ENCODE measurements around the gene DOC2A. TPM values are rescaled to one million over a fixed set of nuclear protein-coding genes. Genes with fewer than 3 reads are reported as not detected.
A peak's percentile ranks its signal among the peaks of the same experiment; 100 is the strongest.

DOC2A gene
- total and polyA plus RNA-seq, 2 donors (not counting 3 experiments of a cell fraction or from before 2014, with no cell fraction given) = 0.60 to 0.63 TPM

DNA sequence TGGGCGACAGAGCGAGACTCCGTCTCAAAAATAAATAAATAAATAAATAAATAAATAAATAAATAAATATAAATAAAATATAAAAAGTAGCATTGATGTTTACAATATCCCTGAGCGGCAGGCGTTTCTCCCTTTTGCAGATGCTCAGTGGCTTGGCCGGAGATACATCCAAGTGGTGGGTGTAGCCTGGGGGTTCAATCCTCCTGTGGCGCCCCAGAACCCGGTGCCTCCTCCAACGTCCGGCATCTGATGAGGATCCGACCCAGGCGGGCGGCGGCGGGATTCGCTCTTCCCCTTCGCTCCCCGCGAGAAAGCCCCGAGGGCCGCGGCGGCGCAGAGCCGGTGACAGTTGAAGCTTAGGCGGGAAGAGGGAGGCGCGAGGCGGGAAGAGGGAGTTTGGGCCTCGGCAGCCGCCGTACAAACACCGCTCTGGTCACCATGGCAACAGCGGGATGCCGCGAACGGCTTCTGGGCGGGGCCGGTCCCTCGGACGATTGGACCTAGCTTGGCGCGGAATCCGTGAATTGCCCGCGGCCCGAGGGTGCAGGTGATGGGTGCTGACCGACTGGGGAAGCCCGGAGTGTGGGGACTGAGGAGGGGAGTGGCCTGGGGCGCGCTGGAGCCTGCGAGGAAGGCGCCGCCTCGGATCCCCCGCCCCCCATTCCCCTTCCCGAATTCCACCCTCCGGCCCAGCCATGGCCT lies 42.0 kb upstream of the DOC2A start:
- Histone ChIP-seq H3K79me2 (ENCODE audit: control insufficient read depth, insufficient read depth, low read length) (peaks cover 4% of the 10 kb centered on the region), H3K27me3 (ENCODE audit: control insufficient read depth in 2 of 2, insufficient read depth in 2 of 2, low read length in 2 of 2) (no peaks in the 10 kb centered on the region), H4K20me1 (replicated peaks; ENCODE audit: control insufficient read depth, extremely low read depth, insufficient read depth, low read length) (no peaks in the 10 kb centered on the region), H3K9me1 (replicated peaks; ENCODE audit: control insufficient read depth, extremely low read depth, insufficient read depth, low read length) (no peaks in the 10 kb centered on the region), H3K36me3 (ENCODE audit: control insufficient read depth in 2 of 2, extremely low read depth in 1 of 2, insufficient read depth in 2 of 2, low read length in 2 of 2) (peaks cover 0 to 5% of the 10 kb centered on the region in 2 experiments), H3K27ac (ENCODE audit: insufficient read depth, low read depth, low read length) (peak overlapping the region; percentile 72), H3K4me1 (ENCODE audit: control insufficient read depth, extremely low read depth, insufficient read depth, low read length) (peaks cover 35% of the 10 kb centered on the region), H3K4me3 (replicated peaks in 1 of 3; ENCODE audit: insufficient read depth in 1 of 3, low read depth in 1 of 3, low read length in 3 of 3) (peak overlapping the region; percentile 62 to 75 (median 70)), H2AFZ (ENCODE audit: low read depth, low read length) (peak overlapping the region; percentile 79), H3K9ac (replicated peaks; ENCODE audit: extremely low read depth, insufficient read depth, low read length) (peak overlapping the region; percentile 76), H3K4me2 (ENCODE audit: insufficient read depth, low read length) (peak overlapping the region; percentile 61), H3K9me3 (replicated peaks; ENCODE audit: control insufficient read depth, insufficient read depth, low read length) (no peaks in the 10 kb centered on the region)
- peak; percentile 88 for DNase-seq (ENCODE audit: low read depth, low spot score)
- BruUV-seq (replicated peaks) = TSS peak; percentile 38
- ChIA-PET POLR2A (interaction anchor here (0.6 kb wide), 1 partner anchor 37 kb away, joined by 4 read pairs; no protein-coding TSS in a partner anchor), CTCF (interaction anchor here (1.1 to 3.5 kb wide), 7 partner anchors 10 to 352 kb away, joined by 3 to 20 read pairs (median 5); partner anchors contain the start of genes ALDOA and TBX6)
- TF ChIP-seq EZH2 (IDR thresholded peaks at IDR 0.05; ENCODE audit: borderline replicate concordance, low read depth, low read length, severe bottlenecking) = no peak
- no peak for TF ChIP-seq FOS (IDR thresholded peaks at IDR 0.05; ENCODE audit: borderline replicate concordance, insufficient read depth, low read length)
- TF ChIP-seq MYC (IDR thresholded peaks at IDR 0.05; ENCODE audit: low read depth, low read length) = peak; percentile 14
- TF ChIP-seq POLR2AphosphoS5 (IDR thresholded peaks at IDR 0.05; ENCODE audit: insufficient read depth, low read depth, low read length) = peak; percentile 65
- no peak for TF ChIP-seq POLR2A (IDR thresholded peaks at IDR 0.05; ENCODE audit: low read depth, low read length)
- TF ChIP-seq, protein P1, sequence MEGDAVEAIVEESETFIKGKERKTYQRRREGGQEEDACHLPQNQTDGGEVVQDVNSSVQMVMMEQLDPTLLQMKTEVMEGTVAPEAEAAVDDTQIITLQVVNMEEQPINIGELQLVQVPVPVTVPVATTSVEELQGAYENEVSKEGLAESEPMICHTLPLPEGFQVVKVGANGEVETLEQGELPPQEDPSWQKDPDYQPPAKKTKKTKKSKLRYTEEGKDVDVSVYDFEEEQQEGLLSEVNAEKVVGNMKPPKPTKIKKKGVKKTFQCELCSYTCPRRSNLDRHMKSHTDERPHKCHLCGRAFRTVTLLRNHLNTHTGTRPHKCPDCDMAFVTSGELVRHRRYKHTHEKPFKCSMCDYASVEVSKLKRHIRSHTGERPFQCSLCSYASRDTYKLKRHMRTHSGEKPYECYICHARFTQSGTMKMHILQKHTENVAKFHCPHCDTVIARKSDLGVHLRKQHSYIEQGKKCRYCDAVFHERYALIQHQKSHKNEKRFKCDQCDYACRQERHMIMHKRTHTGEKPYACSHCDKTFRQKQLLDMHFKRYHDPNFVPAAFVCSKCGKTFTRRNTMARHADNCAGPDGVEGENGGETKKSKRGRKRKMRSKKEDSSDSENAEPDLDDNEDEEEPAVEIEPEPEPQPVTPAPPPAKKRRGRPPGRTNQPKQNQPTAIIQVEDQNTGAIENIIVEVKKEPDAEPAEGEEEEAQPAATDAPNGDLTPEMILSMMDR (IDR thresholded peaks at IDR 0.05; ENCODE audit: extremely low read depth in 1 of 2, insufficient read depth in 1 of 2, low read depth in 1 of 2, low read length in 2 of 2) = no peak
- no peak for TF ChIP-seq JUN (IDR thresholded peaks at IDR 0.05; ENCODE audit: borderline replicate concordance, insufficient read depth, insufficient read length, low read depth)
- no peak for TF ChIP-seq GATA2 (IDR thresholded peaks at IDR 0.05; ENCODE audit: insufficient read depth, insufficient read length, low read depth, low read length)
- TF ChIP-seq, protein P2, sequence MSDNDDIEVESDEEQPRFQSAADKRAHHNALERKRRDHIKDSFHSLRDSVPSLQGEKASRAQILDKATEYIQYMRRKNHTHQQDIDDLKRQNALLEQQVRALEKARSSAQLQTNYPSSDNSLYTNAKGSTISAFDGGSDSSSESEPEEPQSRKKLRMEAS (IDR thresholded peaks at IDR 0.05; ENCODE audit: insufficient read depth, insufficient read length) = peak; percentile 71
- peak; percentile 96 for FAIRE-seq
- dilution Hi-C loops (cut with MboI; ENCODE audit: extremely low pct_ligation_motif_present, low sequenced_read_pairs) = no loop called here
- intact Hi-C loops (cut with micrococcal nuclease) = no loop called here

All from endothelial cell of umbilical vein (primary cell).